C4-2B (cell line): ENCODE data around the gene MSRB3.

Experiments
- ZFX ChIP-seq: fragments of 450-650 bp; IDR thresholded peaks from 2 replicates; pipeline ENCODE4 v1.6.1; 2017
- TF ChIP-seq, protein P1 (sequence below): fragments of 450-650 bp; conservative IDR thresholded peaks from 2 replicates; pipeline ENCODE4 v1.5.1; 2017; ENCODE audit warnings: mild to moderate bottlenecking

DNA sequence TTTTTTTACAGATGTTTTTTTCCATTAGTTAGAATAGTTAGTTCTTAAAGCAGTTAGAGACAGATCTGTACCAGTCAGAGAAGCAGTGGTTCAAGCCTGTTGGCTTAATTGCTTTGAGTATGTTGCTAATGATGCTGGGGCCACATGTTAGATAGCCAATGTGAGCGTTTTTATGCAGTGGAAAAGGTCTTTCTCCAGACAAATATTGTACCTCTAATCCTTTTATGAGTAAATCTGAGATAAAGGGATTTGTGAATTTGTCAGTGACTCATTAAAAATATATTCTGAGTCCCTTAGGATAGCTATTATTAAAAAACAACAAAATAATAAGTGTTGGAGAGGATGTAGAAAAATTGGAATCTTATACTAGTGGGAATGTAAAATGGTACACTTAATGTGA lies 154.2 kb downstream of the MSRB3 start:
- TF ChIP-seq, protein P1, sequence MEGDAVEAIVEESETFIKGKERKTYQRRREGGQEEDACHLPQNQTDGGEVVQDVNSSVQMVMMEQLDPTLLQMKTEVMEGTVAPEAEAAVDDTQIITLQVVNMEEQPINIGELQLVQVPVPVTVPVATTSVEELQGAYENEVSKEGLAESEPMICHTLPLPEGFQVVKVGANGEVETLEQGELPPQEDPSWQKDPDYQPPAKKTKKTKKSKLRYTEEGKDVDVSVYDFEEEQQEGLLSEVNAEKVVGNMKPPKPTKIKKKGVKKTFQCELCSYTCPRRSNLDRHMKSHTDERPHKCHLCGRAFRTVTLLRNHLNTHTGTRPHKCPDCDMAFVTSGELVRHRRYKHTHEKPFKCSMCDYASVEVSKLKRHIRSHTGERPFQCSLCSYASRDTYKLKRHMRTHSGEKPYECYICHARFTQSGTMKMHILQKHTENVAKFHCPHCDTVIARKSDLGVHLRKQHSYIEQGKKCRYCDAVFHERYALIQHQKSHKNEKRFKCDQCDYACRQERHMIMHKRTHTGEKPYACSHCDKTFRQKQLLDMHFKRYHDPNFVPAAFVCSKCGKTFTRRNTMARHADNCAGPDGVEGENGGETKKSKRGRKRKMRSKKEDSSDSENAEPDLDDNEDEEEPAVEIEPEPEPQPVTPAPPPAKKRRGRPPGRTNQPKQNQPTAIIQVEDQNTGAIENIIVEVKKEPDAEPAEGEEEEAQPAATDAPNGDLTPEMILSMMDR: no peak
- TF ChIP-seq ZFX: no peak
